HEK293 (cell line): ENCODE data around the gene MYO5B.
"Not testable (repeated sequence)": the region's sequence is repeated elsewhere in the genome, so short reads cannot be mapped to it uniquely, and the experiment has no call there.

ENCODE experiments used
- BCL11B ChIP-seq: fragments of 450-650 bp; formaldehyde crosslinking; IDR thresholded peaks from 2 replicates; pipeline ENCODE4 v1.5.1; 2016; ENCODE audit warnings: low read depth, missing biosample characterization, missing genetic modification characterization
- SETDB1 ChIP-seq: IDR thresholded peaks from one replicate; pipeline ENCODE4 v1.6.1; 2017; ENCODE audit warnings: mild to moderate bottlenecking, low read length, moderate library complexity, mixed read lengths; ENCODE audit not compliant: insufficient read length

DNA sequence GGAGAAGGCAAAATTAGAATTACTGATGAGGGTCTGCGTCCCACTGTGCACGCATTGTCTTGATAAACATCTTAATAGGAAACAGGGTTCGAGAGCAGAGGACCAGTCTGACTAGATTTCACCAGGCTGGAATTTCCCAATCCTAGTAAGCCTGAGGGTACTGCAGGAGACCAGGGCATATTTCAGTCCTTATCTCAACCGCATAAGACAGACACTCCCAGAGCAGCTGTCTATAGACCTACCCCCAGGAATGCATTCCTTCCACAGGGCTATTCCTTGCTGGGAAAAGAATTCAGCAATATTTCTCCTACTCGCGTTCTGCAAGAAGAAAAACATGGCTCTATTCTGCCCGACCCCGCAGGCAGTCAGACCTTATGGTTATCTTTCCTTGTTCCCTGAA lies 46.8 kb upstream of the MYO5B start:
- not testable (repeated sequence) for TF ChIP-seq BCL11B (tag by site-specific recombination)
- peak; percentile 53 for TF ChIP-seq SETDB1
